Right atrium auricular region (tissue), 2 donors: ENCODE measurements around the gene TCAIM. TPM values are rescaled to one million over a fixed set of nuclear protein-coding genes. Genes with fewer than 3 reads are reported as not detected.
"Not testable (repeated sequence)": the region's sequence is repeated elsewhere in the genome, so short reads cannot be mapped to it uniquely, and the experiment has no call there.

Source experiments
- DNase-seq: peaks from one replicate; pipeline ENCODE4 v3.0.0-alpha.2; 2019; ENCODE audit warnings: low spot score
- H3K27ac ChIP-seq, 2 donors: fragments of 200-600 bp; sonication (generic); 1 replicate in 1 of 2; 2 replicates in 1 of 2; pipeline ENCODE4 v1.5.1; 2016 to 2019
- H3K27me3 ChIP-seq, 2 donors: fragments of 200-600 bp; sonication (generic); one replicate each; pipeline versions ENCODE4 v1.5.1 to v1.6.0; 2017 to 2019
- H3K36me3 ChIP-seq: fragments of 200-600 bp; sonication (generic); one replicate; pipeline ENCODE4 v1.5.1; 2016
- H3K4me1 ChIP-seq, 2 donors: fragments of 200-600 bp; sonication (generic); one replicate each; pipeline versions ENCODE4 v1.5.1 to v1.6.0; 2017 to 2019
- H3K4me3 ChIP-seq, 2 donors: fragments of 200-600 bp; sonication (generic); 1 replicate in 1 of 2; 2 replicates in 1 of 2; pipeline ENCODE4 v1.5.1; 2017 to 2019; ENCODE audit warnings: mild to moderate bottlenecking in 1 of 2, moderate library complexity in 1 of 2
- H3K9me3 ChIP-seq, 2 donors: fragments of 200-600 bp; sonication (generic); one replicate each; pipeline ENCODE4 v1.5.1; 2019
- total RNA-seq, 2 donors: library from RNA; depleted of rRNA; stranded (reverse); fragments of >200 nt; gene quantifications; one replicate each; pipeline ENCODE4 v1.1.0, GENCODE V29; 2016
- TF ChIP-seq, protein P1 (sequence below), 2 donors: fragments of 200-600 bp; sonication (generic); IDR thresholded peaks; one replicate each; pipeline ENCODE4 v1.5.1; 2019; ENCODE audit warnings: antibody characterized with exemption in 2 of 2

Gene TCAIM
- total RNA-seq, 2 donors from 2014 or later: 18.8 to 37.6 TPM

DNA sequence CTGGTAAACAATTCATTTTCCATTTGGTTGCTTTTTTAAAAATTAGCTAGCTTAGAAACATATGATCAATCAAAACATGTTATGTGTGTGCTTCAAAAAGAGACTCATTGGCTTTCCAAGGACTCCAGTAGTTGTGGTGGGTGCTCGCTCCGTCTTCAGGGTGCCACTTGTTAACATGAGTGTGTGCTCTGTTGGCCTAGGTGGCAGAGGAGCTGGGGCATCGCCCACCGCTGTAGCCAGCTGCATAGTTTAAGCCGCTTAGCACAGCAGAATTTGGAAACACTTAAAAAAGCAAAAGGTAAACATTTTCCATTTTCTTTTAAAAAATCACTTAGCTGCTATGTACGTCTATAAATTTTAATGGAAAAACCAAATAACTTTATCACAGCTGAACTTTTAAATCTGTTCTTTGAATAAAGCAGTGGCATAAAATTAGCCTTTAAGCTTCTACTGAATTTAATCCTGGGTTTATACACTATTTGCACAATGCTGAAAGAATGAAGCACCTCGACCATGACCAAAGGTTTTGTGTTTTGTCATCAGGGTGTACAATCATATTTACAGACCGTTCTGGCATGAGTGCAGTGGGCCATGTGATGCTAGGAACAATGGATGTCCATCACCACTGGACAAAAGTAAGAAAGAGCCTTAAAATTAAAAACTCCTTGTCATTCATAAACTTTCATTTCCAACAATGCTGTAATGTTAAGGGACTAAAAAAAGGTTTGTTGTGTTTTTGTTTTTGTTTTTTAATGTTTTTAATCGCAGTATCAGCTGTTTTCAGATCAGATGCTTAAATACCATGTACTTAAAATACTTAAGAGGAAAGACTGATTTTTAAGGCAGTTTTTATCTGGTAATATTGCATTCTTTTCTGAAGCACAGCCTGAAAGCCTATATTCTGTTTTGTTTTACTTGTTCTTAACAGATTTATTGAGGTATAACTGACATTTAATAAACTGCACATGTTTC lies 57.9 kb downstream of the TCAIM start:
- no peak overlapping the region for H3K4me3 ChIP-seq
- no peaks in the 10 kb centered on the region for H3K9me3 ChIP-seq
- H3K4me1 ChIP-seq: peaks cover 0 to 5% of the 10 kb centered on the region in 2 donors
- no peak overlapping the region for H3K27ac ChIP-seq
- DNase-seq: no peak
- TF ChIP-seq, protein P1, sequence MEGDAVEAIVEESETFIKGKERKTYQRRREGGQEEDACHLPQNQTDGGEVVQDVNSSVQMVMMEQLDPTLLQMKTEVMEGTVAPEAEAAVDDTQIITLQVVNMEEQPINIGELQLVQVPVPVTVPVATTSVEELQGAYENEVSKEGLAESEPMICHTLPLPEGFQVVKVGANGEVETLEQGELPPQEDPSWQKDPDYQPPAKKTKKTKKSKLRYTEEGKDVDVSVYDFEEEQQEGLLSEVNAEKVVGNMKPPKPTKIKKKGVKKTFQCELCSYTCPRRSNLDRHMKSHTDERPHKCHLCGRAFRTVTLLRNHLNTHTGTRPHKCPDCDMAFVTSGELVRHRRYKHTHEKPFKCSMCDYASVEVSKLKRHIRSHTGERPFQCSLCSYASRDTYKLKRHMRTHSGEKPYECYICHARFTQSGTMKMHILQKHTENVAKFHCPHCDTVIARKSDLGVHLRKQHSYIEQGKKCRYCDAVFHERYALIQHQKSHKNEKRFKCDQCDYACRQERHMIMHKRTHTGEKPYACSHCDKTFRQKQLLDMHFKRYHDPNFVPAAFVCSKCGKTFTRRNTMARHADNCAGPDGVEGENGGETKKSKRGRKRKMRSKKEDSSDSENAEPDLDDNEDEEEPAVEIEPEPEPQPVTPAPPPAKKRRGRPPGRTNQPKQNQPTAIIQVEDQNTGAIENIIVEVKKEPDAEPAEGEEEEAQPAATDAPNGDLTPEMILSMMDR (IDR thresholded peaks at IDR 0.05): no peak
- H3K36me3 ChIP-seq: peaks cover 4% of the 10 kb centered on the region
- no peaks in the 10 kb centered on the region for H3K27me3 ChIP-seq

DNA sequence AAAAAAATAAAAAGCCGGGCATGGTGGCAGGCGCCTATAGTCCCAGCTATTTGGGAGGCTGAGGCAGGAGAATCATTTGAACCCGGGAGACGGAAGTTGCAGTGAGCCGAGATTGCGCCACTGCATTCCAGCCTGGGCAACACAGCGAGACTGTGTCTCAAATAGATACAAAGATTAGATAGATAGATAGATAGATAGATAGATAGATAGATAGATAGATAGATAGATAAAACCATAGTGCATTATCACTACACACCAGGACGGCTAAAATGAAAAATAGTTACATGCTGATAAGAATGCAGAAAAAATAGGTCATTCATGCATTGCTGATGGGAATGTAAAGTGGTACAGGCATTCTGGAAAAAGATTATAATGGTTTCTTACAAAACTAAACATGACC lies 59.7 kb downstream of the TCAIM start:
- not testable (repeated sequence) for H3K27me3 ChIP-seq, H3K27ac ChIP-seq, DNase-seq, H3K4me1 ChIP-seq, H3K9me3 ChIP-seq, H3K36me3 ChIP-seq, H3K4me3 ChIP-seq

DNA sequence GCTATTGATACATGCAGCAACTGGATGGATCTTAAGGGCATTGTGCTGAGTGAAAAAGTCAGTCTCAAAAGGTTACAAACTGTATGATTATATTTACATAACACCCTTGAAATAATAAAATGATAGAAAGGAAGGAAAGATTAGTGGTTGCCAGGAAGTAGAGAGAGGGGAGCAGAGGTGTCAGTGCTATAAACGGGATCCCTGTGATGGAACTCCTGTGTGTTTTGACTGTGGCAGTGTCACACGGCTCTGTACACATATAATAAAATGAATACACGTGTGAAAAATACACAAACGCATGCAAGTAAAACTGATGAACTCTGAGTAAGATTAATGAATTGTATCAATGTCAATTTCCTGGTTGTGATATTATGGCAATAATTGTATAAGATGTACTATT lies 60.3 kb downstream of the TCAIM start:
- Histone ChIP-seq H3K27me3 (no peaks in the 10 kb centered on the region), H3K4me3 (no peak overlapping the region), H3K36me3 (no peaks in the 10 kb centered on the region), H3K4me1 (peaks cover 0 to 5% of the 10 kb centered on the region in 2 donors), H3K27ac (no peak overlapping the region), H3K9me3 (no peaks in the 10 kb centered on the region)
- no peak for DNase-seq
- TF ChIP-seq, protein P1 (IDR thresholded peaks at IDR 0.05): no peak

DNA sequence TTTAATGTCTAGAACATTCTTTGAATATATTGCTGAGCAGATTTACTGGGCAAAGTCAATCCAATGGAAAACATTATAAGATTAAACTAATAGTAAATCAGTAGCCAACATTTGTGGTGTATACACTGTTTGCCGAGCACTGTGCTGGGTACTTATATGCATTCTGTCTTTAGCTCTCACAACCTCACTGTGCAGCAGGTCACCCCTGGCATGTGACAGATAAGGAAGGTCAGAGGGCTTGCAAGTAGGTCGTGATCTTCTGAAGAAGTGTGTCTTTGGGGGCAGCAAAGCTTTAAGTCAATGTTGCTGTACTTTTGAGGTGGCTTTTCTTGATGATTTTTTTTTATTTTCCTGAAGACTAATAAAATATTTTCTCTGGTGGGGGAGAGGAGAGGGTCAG lies 62.2 kb downstream of the TCAIM start:
- H3K4me3 ChIP-seq: no peak overlapping the region
- no peaks in the 10 kb centered on the region for H3K27me3 ChIP-seq
- H3K36me3 ChIP-seq: no peaks in the 10 kb centered on the region
- H3K27ac ChIP-seq: no peak overlapping the region
- H3K4me1 ChIP-seq: peaks cover 0 to 5% of the 10 kb centered on the region in 2 donors
- H3K9me3 ChIP-seq: no peaks in the 10 kb centered on the region
- TF ChIP-seq, protein P1 (IDR thresholded peaks at IDR 0.05): no peak
- DNase-seq: no peak

DNA sequence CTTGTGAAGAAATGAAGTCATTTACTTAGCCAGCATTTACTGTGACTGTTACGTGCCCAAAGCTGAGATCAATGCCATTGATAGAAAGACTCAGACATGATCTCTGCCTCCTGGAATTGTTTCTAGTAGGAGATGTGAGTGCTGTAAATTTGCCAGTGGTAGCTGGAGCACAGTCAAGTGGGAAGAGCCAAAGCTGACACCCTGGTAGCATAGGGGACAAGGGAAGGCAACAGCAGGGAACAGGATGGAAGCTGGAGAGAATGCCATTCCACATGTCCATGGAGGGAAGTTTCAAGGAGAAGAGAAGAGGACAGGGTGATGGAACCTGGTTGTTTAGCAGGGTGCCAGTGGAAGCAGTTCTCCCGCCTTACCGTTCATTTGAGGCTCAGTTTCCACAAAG lies 64.0 kb downstream of the TCAIM start:
- no peaks in the 10 kb centered on the region for H3K9me3 ChIP-seq
- TF ChIP-seq, protein P1 (IDR thresholded peaks at IDR 0.05): no peak
- no peak for DNase-seq
- H3K4me1 ChIP-seq: peaks cover 0 to 5% of the 10 kb centered on the region in 2 donors
- H3K27me3 ChIP-seq: no peaks in the 10 kb centered on the region
- H3K36me3 ChIP-seq: no peaks in the 10 kb centered on the region
- peak overlapping the region in 1 of 2 donors; percentile 11 for H3K27ac ChIP-seq
- no peak overlapping the region for H3K4me3 ChIP-seq

DNA sequence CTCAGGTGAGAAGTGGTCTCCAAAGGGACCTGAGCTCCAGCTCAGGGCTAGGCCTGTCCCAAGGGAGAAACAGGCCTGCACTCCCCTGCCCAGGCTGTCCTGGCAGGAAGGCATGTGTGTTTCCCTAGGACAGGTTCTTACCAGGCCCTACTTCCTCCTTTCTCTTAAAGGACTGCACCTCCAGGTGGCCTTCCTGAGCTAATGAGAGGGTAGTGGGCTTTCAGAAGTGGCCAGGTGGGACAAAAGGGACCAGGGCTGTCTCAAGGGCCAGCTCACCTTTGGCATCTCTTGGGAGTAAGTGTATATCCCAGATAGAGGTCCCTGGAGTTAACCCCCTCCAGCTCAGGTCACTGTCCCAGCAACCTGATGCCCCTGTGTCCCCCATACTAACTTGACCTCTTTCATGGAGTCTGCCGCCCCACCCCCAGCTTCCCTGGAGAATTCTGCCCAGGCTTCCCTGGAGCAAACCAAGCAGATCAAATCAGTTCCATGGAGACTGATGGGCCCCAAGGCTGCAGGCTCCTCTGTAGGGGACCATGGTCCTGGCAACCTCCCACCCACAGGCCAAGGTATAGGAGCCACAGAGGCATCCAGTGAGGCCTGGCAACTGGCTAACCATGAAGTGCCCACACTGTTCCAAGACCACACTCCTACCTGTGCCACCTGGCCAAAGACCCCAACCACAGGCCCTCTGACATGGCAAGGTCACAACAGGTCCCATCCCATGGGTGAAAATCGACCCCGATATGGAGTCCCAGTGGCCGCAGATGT lies 71.3 kb downstream of the TCAIM start:
- no peaks in the 10 kb centered on the region for H3K36me3 ChIP-seq

More for the DNA sequence above, 71.3 kb downstream of the TCAIM start:
- TF ChIP-seq, protein P1 (IDR thresholded peaks at IDR 0.05): no peak
- DNase-seq: peak; percentile 55
- no peak overlapping the region for H3K27ac ChIP-seq
- H3K9me3 ChIP-seq: no peaks in the 10 kb centered on the region
- no peaks in the 10 kb centered on the region for H3K4me1 ChIP-seq
- H3K4me3 ChIP-seq: no peak overlapping the region
- H3K27me3 ChIP-seq: no peaks in the 10 kb centered on the region
